ENCODE data around the gene CMBL. TPM values are rescaled to one million over a fixed set of nuclear protein-coding genes. Genes with fewer than 3 reads are reported as not detected.

CMBL gene
- total RNA-seq, 2 experiments from 2014 or later = 1.2 to 1.4 TPM

DNA sequence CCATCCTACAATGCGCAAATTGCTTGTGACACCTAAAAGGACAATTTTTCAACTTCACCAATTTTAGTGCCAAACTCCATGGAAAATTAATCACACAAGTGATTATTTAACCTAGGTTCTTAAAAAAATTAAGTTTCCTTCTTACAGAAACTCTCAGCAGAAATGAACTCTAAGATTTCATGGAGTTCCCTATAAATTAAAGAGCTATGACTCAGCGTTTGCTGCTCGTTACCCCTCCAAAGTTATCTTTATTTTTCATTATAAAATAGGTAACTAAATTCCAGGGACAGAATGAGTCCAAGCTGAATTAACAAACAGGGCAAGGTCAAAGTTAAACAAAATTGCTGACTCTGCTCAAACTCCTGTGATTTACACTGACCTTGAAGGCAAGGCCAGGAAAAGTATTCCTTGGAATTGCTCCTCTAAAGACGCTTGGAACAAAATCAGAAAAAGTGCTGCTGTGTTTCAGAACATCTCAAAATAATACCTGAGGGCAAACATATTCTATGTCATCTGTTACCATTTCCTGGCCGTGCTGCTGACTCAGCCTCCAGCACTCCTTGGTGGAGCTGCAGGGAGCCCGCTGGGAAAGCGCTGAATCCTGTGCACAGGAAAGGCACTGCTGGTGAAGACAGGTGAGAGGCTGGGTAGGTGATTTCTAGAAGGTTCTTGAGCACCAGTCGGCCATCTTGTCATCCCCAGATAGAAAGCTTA, 2.5 kb upstream of the CMBL start:
- H3K9me3 Mint-ChIP-seq = no peaks in the 10 kb centered on the region
- H3K36me3 Mint-ChIP-seq (ENCODE audit: low read depth) = no peaks in the 10 kb centered on the region
- peaks cover 4% of the 10 kb centered on the region for H3K4me1 Mint-ChIP-seq (ENCODE audit: low read depth)
- H3K27ac Mint-ChIP-seq = no peak overlapping the region
- ChIA-PET CTCF (no interaction called here), POLR2A (interaction anchor here (0.6 to 0.9 kb wide), 2 partner anchors 19 to 239 kb away, joined by 3 to 4 read pairs; no protein-coding TSS in a partner anchor)
- intact Hi-C loops (cut with micrococcal nuclease) = no loop called here
- no peak for TF ChIP-seq CTCF (IDR thresholded peaks at IDR 0.05)
- no peak for DNase-seq
- peaks cover 25% of the 10 kb centered on the region for H3K27me3 Mint-ChIP-seq
- H3K4me3 Mint-ChIP-seq = no peak overlapping the region
- no peak for ATAC-seq

DNA sequence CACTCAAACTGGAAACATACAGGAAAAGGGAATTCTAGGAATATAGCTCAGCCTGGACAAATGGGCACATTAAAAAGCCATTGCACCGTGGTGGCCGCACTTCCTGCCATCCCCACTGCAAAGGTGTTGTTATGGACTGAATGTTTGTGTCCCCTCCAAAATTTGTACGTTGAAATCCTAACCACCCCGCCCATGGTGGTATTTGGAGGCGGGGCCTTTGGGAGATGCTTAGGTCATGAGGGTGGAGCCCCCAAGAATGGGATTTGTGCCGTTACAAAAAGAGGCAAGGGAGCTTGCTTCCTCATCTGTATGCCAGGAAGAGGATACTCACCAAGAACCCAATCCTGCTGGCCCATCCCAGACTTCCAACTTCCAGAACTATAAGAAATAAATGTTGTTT, 1.1 kb upstream of the CMBL start:
- CTCF ChIA-PET = interaction anchor here (1.2 kb wide), 1 partner anchor 25 kb away, joined by 3 read pairs; no protein-coding TSS in a partner anchor

GRCh38 chr5:10306806-10307205, 896 bp downstream of the CMBL start:
- peaks cover 29% of the 10 kb centered on the region for H3K27me3 Mint-ChIP-seq
- DNase-seq (no peak), ATAC-seq (no peak)
- H3K9me3 Mint-ChIP-seq = no peaks in the 10 kb centered on the region
- peaks cover 4% of the 10 kb centered on the region for H3K4me1 Mint-ChIP-seq (ENCODE audit: low read depth)
- peak overlapping the region; percentile 72 for H3K4me3 Mint-ChIP-seq
- intact Hi-C loops (cut with micrococcal nuclease) = no loop called here
- CTCF ChIA-PET = interaction anchor here (1.1 kb wide), 1 partner anchor 23 kb away, joined by 4 read pairs; no protein-coding TSS in a partner anchor
- TF ChIP-seq CTCF (IDR thresholded peaks at IDR 0.05) = no peak
- POLR2A ChIA-PET = no interaction called here
- no peaks in the 10 kb centered on the region for H3K36me3 Mint-ChIP-seq (ENCODE audit: low read depth)
- H3K27ac Mint-ChIP-seq = no peak overlapping the region

More for the DNA sequence above, 1.1 kb upstream of the CMBL start:
- ATAC-seq (no peak), DNase-seq (no peak)
- Mint-ChIP-seq H3K36me3 (ENCODE audit: low read depth) (no peaks in the 10 kb centered on the region), H3K4me3 (peak overlapping the region; percentile 33), H3K4me1 (ENCODE audit: low read depth) (peaks cover 4% of the 10 kb centered on the region), H3K27ac (no peak overlapping the region), H3K27me3 (peaks cover 29% of the 10 kb centered on the region), H3K9me3 (no peaks in the 10 kb centered on the region)
- POLR2A ChIA-PET = no interaction called here
- no peak for TF ChIP-seq CTCF (IDR thresholded peaks at IDR 0.05)
- intact Hi-C loops (cut with micrococcal nuclease) = no loop called here

DNA sequence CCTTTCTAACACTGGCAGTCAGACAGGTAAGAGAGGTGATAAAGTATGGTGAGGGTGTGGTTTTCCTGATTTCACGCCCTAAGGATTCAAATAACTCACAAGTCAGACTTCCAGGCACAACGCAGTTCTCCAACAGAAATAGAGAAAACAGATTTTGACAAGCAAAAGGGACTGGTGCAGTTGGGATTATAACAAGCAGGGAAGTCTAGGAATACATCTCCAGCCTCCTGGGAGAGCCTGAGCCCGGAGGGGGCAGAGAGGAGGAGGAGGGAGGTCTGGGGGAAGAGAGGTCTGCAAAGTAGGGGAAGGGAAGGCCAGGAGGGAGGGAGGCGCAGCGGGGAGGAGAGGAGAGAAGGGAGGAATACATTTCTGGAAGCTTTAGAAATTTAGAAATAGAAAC, 1.6 kb downstream of the CMBL start:
- Mint-ChIP-seq H3K4me1 (ENCODE audit: low read depth) (peaks cover 4% of the 10 kb centered on the region), H3K4me3 (no peak overlapping the region), H3K27ac (no peak overlapping the region), H3K27me3 (peaks cover 26% of the 10 kb centered on the region), H3K36me3 (ENCODE audit: low read depth) (no peaks in the 10 kb centered on the region), H3K9me3 (no peaks in the 10 kb centered on the region)
- intact Hi-C loops (cut with micrococcal nuclease) = no loop called here
- DNase-seq (no peak), ATAC-seq (no peak)
- POLR2A ChIA-PET = no interaction called here
- no peak for TF ChIP-seq CTCF (IDR thresholded peaks at IDR 0.05)
- CTCF ChIA-PET = interaction anchor here (1.1 kb wide), 1 partner anchor 22 kb away, joined by 4 read pairs; no protein-coding TSS in a partner anchor

- Mint-ChIP-seq H3K4me3 (no peak overlapping the region), H3K36me3 (ENCODE audit: low read depth) (no peaks in the 10 kb centered on the region), H3K27me3 (peaks cover 24% of the 10 kb centered on the region), H3K9me3 (no peaks in the 10 kb centered on the region), H3K27ac (no peak overlapping the region), H3K4me1 (ENCODE audit: low read depth) (peaks cover 4% of the 10 kb centered on the region)
- ChIA-PET POLR2A (interaction anchor here (0.7 kb wide), 1 partner anchor 49 kb away, joined by 3 read pairs; the partner anchor contains the start of gene MARCHF6), CTCF (interaction anchor here (1.0 to 1.2 kb wide), 2 partner anchors 9 to 21 kb away, joined by 3 to 10 read pairs; no protein-coding TSS in a partner anchor)
- no peak for ATAC-seq
- no peak for DNase-seq
- no peak for TF ChIP-seq CTCF (IDR thresholded peaks at IDR 0.05)
- intact Hi-C loops (cut with micrococcal nuclease) = no loop called here
These were observed 2.8 kb downstream of the CMBL start for GRCh38 chr5:10304932-10305331.

All from activated CD8-positive, alpha-beta T cell treated with anti-CD3 and anti-CD28 coated beads for 36 hours (primary cell).